Mesodermal cell (in vitro differentiated cells): ENCODE data around the gene IL17C.

ENCODE experiments used
- H3K27ac ChIP-seq: 2 replicates; pipeline ENCODE4 v1.7.0; 2013; ENCODE audit warnings: mild to moderate bottlenecking, low read depth, low read length, moderate library complexity; ENCODE audit not compliant: severe bottlenecking
- H3K36me3 ChIP-seq: 2 replicates; pipeline ENCODE4 v1.7.1; 2013; ENCODE audit warnings: mild to moderate bottlenecking, low read length, moderate library complexity; ENCODE audit not compliant: control insufficient read depth, insufficient read depth
- H3K4me1 ChIP-seq: one replicate; pipeline ENCODE4 v1.7.1; 2013; ENCODE audit warnings: mild to moderate bottlenecking, low read length; ENCODE audit not compliant: insufficient read depth, control insufficient read depth, poor library complexity, severe bottlenecking
- H3K4me3 ChIP-seq: 2 replicates; pipeline ENCODE4 v1.7.0; 2013; ENCODE audit warnings: low read length, control low read depth, mild to moderate bottlenecking; ENCODE audit not compliant: insufficient read depth, poor library complexity, severe bottlenecking; ENCODE audit errors: extremely low read depth
- H3K9me3 ChIP-seq: 2 replicates; pipeline ENCODE4 v1.7.1; 2013; ENCODE audit warnings: mild to moderate bottlenecking, low read length, moderate library complexity; ENCODE audit not compliant: control insufficient read depth
- WGBS, 2 experiments: methylation state at CpG; one replicate each; pipeline ENCODE4 v1.1.5; 2013; ENCODE audit warnings: missing lambda C conversion rate in 2 of 2; ENCODE audit not compliant: insufficient coverage in 2 of 2; 5-methylcytosine and 5-hydroxymethylcytosine counted together

IL17C gene

DNA sequence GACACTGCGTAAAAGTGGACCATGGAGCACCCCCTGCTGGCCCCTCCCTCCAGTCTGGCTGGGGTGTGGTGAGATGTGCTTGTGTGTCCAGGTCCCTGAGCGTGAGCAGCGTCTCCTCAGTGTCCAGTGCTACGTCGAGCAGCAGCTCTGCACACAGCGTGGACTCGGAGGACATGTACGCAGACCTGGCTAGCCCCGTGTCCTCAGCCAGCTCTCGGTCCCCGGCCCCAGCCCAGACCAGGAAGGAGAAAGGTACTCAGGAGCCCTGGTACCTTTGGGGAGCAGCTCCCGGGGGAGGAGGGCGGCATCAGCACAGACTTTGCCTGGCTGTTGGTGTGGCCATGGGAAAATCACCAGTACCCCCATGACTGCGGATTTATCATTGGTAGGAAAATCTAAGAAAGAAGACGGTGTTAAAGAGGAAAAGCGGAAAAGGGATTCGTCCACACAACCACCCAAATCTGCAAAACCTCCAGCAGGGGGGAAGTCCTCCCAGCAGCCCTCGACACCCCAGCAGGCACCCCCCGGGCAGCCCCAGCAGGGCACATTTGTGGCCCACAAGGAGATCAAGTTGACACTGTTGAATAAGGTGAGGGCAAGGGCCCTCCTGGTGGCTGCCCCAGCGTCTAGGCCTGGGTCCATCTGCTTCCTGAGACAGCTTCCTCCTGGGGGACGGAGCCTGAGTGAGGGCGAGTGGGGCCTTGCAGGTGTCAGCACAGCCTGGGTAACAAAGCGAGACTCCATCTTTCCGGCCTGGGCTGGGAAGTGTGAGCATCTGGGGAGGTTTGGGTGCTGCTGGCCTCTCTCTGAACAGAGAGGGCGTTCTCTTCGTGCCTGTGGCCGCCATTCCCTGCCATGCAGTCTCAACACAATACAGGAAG, 10.6 kb upstream of the IL17C start:
- no peak overlapping the region for H3K4me3 ChIP-seq
- peaks cover 89% of the 10 kb centered on the region for H3K36me3 ChIP-seq
- WGBS, 2 experiments: 95% methylated on average over 14 to 20 of the region's 27 CpGs
- no peaks in the 10 kb centered on the region for H3K9me3 ChIP-seq
- H3K4me1 ChIP-seq: no peaks in the 10 kb centered on the region
- no peak overlapping the region for H3K27ac ChIP-seq

DNA sequence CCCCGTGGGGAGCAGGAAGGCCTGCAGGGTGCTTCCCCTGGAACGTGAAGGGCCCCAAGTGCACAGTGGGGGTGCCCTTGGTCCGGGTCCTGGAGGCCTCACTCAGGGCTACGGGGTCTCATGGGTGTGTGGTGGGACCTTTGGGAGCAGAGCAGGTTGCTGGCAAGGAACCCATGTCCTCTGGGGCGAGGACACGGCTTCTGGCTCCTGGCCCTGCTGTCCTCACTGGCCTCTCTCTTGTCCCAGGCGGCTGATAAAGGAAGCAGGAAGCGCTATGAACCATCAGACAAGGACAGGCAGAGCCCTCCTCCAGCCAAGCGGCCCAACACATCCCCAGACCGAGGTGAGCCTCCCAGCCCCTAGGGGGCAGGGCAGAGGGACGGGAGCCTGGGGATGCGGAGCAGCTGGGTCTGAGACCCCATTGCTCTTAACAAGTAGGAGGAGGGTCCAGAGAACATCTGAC, 9.8 kb upstream of the IL17C start:
- H3K9me3 ChIP-seq: no peaks in the 10 kb centered on the region
- H3K36me3 ChIP-seq: peaks cover 87% of the 10 kb centered on the region
- WGBS, 2 experiments: 65 to 69% methylated on average over 11 to 12 of the region's 12 CpGs
- no peaks in the 10 kb centered on the region for H3K4me1 ChIP-seq
- no peak overlapping the region for H3K27ac ChIP-seq
- no peak overlapping the region for H3K4me3 ChIP-seq

DNA sequence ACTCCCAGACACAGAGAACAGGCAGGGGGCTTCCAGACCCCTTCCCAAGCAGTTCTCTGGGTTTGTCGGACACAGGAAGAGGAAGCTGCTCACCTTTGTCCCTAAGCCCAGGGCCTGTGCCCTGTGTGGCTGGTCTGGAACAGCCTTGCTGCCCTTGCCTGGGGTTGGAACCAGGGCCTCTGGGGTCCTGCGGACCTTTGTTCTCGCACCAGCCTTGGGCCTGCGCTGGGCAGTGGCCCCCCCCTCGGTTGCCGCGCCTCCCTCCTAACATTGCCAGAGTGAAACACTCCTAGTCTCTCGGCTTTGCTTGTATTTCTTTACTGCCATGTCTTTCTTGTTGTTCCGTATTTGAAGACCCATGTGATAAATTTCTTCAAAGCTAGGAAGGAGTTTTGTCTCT, 8.5 kb upstream of the IL17C start:
- WGBS, 2 experiments: 84 to 91% methylated on average over 7 to 8 of the region's 9 CpGs
- H3K9me3 ChIP-seq: no peaks in the 10 kb centered on the region

DNA sequence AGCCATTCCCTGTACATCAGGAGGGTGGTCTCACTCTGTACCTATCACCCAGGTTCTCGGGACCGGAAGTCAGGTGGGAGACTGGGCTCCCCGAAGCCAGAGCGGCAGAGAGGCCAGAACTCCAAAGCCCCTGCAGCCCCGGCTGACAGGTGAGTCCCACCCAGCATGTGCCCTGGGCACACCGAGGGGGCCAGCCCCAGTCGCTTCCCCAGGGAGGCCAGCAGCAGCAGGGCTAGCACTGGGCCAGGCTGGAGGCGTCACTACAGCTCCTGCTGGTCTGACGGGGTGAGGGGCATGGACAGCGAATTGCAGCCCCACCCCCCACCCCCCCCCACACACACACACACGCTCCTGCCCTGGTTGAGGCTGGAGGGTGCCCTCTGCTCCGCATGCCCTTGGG, 7.9 kb upstream of the IL17C start:
- no peaks in the 10 kb centered on the region for H3K4me1 ChIP-seq
- no peaks in the 10 kb centered on the region for H3K9me3 ChIP-seq
- no peak overlapping the region for H3K4me3 ChIP-seq
- H3K27ac ChIP-seq: no peak overlapping the region
- H3K36me3 ChIP-seq: peaks cover 69% of the 10 kb centered on the region
- 97 to 100% methylated on average over 8 to 9 of the region's 12 CpGs for WGBS, 2 experiments

More for the DNA sequence above, 8.5 kb upstream of the IL17C start:
- H3K36me3 ChIP-seq: peaks cover 75% of the 10 kb centered on the region
- H3K4me3 ChIP-seq: no peak overlapping the region
- H3K27ac ChIP-seq: no peak overlapping the region
- no peaks in the 10 kb centered on the region for H3K4me1 ChIP-seq

DNA sequence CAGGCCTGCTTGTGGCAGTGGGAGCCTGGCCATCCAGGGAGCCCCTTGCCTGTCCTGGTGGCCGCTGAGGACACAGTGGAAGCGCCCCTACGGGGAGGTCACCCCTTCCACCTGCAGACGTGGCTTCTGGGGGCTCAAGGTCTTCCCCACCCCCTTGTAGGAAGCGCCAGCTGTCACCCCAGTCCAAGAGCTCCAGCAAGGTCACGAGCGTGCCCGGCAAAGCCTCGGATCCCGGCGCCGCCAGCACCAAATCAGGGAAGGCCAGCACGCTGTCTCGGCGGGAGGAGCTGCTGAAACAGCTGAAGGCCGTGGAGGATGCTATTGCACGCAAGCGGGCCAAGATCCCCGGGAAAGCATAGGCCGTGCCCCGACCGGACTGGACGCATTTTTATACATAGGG, 7.4 kb upstream of the IL17C start:
- Histone ChIP-seq H3K4me3 (no peak overlapping the region), H3K9me3 (no peaks in the 10 kb centered on the region), H3K27ac (no peak overlapping the region), H3K36me3 (peaks cover 67% of the 10 kb centered on the region), H3K4me1 (no peaks in the 10 kb centered on the region)
- 92% methylated on average over 16 to 23 of the region's 23 CpGs for WGBS, 2 experiments

DNA sequence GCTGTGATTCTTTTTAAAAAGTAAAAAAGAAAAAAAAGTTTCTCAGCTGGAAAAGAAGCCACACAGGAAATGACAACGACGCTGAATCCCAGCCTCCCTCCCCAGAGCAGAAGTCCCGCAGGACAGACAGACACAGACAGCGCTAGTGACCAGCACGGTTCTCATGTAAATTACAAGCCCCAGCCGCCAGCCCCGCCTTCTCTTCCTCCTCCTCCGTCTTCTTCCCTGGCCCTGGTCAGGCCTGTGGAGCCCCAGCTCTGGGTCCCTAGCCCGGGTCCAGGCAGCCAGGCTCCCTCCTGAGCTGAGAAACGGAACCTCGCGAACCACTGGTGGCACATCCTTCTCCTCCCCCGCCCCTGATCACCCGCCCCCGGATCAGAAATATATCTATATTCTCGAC, 7.0 kb upstream of the IL17C start:
- no peak overlapping the region for H3K4me3 ChIP-seq
- no peak overlapping the region for H3K27ac ChIP-seq
- H3K9me3 ChIP-seq: no peaks in the 10 kb centered on the region
- 58 to 64% methylated on average over 9 of the region's 16 CpGs for WGBS, 2 experiments
- no peaks in the 10 kb centered on the region for H3K4me1 ChIP-seq
- peaks cover 63% of the 10 kb centered on the region for H3K36me3 ChIP-seq

DNA sequence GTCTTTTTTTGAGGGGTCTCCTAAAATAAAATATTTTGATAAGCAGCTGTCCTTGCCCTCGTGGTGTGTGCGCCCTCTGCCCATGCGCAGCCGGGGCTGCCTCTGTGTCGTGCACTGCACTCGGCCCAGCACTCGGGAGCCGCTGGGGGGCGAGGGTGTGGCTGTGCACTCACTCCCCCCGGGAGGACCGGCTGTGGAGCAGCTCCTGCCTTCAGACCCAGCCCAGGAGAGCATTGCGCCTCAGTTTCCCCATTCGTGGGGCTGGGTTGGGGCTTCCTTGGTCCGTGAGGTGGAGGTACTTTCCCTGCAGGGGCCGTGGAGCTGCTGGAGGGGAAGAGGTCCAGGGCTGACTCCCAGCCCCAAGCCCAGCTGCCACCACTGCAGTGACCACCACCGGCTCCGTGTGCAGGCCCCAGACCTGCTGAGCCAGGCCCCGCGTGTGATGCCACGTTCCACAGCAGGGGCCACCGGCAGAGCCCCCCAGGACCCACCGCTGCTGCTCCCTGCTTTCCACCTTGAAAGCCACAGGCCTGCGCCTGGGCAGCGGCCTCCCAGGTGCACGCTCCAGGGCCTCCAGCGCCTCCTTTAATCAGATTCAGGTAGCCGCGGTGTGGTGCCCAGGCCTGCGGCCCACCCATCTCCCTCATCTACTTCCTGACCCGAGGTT, 6.3 kb upstream of the IL17C start:
- no peak overlapping the region for H3K4me3 ChIP-seq
- WGBS, 2 experiments: 89 to 92% methylated on average over 26 to 29 of the region's 30 CpGs
- peaks cover 57% of the 10 kb centered on the region for H3K36me3 ChIP-seq
- H3K9me3 ChIP-seq: no peaks in the 10 kb centered on the region
- no peak overlapping the region for H3K27ac ChIP-seq
- H3K4me1 ChIP-seq: peaks cover 2% of the 10 kb centered on the region

DNA sequence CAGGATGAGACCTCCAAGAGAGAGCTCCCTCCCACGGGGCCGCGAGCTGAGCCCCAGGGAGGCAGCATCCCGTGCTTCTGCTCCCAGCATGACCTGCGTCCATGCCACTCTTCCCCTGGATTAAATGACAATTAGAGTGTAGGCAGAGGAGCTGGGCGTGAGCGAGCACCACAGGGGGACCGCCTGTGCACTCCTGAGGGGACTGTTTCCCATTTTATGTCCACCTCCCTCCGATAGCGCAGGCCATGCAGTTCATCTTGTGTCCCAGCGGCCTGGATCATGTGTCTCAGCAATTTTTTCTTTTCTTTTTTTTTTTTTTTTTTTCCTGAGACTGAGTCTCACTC, 5.8 kb upstream of the IL17C start:
- WGBS, 2 experiments: 94 to 97% methylated on average over 8 to 11 of the region's 11 CpGs
- no peaks in the 10 kb centered on the region for H3K9me3 ChIP-seq
- H3K27ac ChIP-seq: no peak overlapping the region
- H3K4me1 ChIP-seq: peaks cover 3% of the 10 kb centered on the region
- H3K36me3 ChIP-seq: peaks cover 52% of the 10 kb centered on the region
- H3K4me3 ChIP-seq: no peak overlapping the region

DNA sequence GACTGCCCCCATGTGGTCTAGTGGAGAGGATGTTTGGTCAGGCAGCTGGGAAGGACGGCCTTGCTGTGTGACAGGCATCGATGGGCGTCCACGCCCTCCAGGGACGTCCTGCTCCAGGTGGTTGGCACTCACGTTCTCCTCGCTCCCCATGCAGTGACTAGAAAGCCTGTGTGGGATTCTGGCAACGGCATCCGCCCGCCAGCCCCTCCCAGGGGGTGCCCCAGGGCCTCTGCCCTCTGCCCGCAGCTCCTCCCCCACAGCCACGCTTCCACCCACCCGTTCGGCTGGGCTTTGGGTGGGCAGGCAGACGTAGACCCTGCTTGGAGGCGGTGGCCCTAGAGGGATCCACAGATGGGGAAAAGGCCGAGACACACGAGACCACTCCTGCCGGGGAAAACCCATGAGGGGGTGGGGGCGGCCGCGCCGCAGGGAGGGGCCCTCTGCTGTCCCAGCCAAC, 4.7 kb upstream of the IL17C start:
- Histone ChIP-seq H3K9me3 (no peaks in the 10 kb centered on the region), H3K4me3 (peak overlapping the region; percentile 44)
- 55 to 74% methylated on average over 18 to 19 of the region's 23 CpGs for WGBS, 2 experiments

DNA sequence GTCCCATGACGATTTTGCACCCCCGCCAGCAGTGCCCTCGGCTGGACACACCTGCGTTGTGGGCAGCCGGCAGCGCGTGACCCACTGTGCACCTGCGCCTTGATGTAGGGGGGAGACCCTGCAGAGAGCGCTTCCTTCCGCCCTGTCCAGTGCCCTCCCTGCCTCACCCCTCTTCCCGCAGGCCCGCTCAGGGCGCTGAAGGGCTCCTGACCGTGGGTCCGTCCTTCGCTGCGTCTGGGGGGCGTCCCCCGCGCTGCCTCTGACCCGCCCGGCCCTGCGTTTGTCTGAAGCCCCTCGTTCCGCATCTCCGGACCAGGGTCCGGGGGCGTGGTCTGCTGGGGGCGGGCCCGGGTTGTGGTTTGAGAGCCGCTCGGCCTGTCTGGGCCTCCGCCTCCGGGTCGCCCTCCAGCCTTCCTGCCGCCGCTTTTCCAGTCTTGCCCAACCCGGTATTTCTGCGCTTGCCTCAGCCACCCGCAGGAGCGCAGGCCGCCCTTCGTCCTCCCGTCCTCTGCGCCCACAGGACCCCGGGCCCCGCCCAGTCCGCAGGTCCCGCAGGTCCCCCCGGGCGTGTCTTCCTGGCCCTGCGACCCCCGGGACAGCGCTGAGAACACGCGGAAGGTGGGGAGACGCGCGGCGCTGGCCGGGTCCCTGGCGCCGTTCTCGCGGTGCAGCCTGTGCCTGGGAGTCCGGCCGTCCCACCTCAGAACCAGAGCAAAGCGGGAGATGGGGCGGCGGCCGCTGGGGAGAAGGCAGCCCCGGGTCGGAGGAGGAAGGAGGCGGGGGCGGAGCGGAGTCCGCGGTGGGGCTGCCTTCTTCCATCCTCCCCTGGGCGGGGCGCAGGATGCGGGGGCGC, 4.0 kb upstream of the IL17C start:
- H3K9me3 ChIP-seq: no peaks in the 10 kb centered on the region
- H3K4me3 ChIP-seq: peak overlapping the region; percentile 44
- WGBS, 2 experiments: 1 to 5% methylated on average over 66 to 68 of the region's 82 CpGs
- no peak overlapping the region for H3K27ac ChIP-seq
- H3K4me1 ChIP-seq: peaks cover 3% of the 10 kb centered on the region
- peaks cover 36% of the 10 kb centered on the region for H3K36me3 ChIP-seq

More for the DNA sequence above, 4.7 kb upstream of the IL17C start:
- Histone ChIP-seq H3K27ac (no peak overlapping the region), H3K36me3 (peaks cover 41% of the 10 kb centered on the region), H3K4me1 (peaks cover 3% of the 10 kb centered on the region)
